Endothelial cell of umbilical vein (primary cell): ENCODE measurements around the gene ADIPOR2. TPM values are rescaled to one million over a fixed set of nuclear protein-coding genes. Genes with fewer than 3 reads are reported as not detected.

Source experiments
- BruUV-seq: library from RNA; stranded (reverse); fragments of 400-500 nt; replicated peaks from 2 replicates; lab custom pipeline; 2021; lab: Mats Ljungman, UMichigan
- CTCF ChIA-PET: fragments of 300-600, 350-600 bp; sonication (Branson Sonifier 250); formaldehyde crosslinking; loops from one replicate; lab custom pipeline; 2021; ENCODE audit warnings: antibody characterized with exemption, inconsistent platforms; lab: Charles Lee
- POLR2A ChIA-PET: fragments of 300-600, 350-600 bp; sonication (Branson Sonifier 250); formaldehyde crosslinking; loops from one replicate; lab custom pipeline; 2021; ENCODE audit warnings: antibody characterized with exemption, inconsistent platforms; lab: Charles Lee
- DNase-seq: peaks from one replicate; pipeline ENCODE4 v3.0.0-alpha.2; 2011; ENCODE audit warnings: low read depth, low spot score
- FAIRE-seq: peaks from 2 replicates; lab custom pipeline; 2011; peaks lifted over from hg19 to GRCh38; lab: Jason Lieb, UNC
- H2AFZ ChIP-seq: 2 replicates; pipeline ENCODE4 v1.6.0; 2012; ENCODE audit warnings: low read depth, low read length, control low read depth, inconsistent platforms
- H3K27ac ChIP-seq: 2 replicates; pipeline ENCODE4 v1.5.1; 2011; ENCODE audit warnings: low read depth, mild to moderate bottlenecking, control low read depth, low read length, moderate library complexity; ENCODE audit not compliant: insufficient read depth
- H3K27me3 ChIP-seq, 2 experiments: 2 replicates each; pipeline versions ENCODE4 v1.6.0 to v1.6.1; 2011; ENCODE audit warnings: low read length in 2 of 2, mixed read lengths in 1 of 2; ENCODE audit not compliant: control insufficient read depth in 2 of 2, insufficient read depth in 2 of 2
- H3K36me3 ChIP-seq, 2 experiments: 2 replicates in 1 of 2; 3 replicates in 1 of 2; pipeline ENCODE4 v1.5.1; 2011; ENCODE audit warnings: low read length in 2 of 2, mild to moderate bottlenecking in 1 of 2, moderate library complexity in 1 of 2; ENCODE audit not compliant: control insufficient read depth in 2 of 2, insufficient read depth in 2 of 2; ENCODE audit errors: extremely low read depth in 1 of 2
- H3K4me1 ChIP-seq: 3 replicates; pipeline ENCODE4 v1.5.1; 2011; ENCODE audit warnings: mild to moderate bottlenecking, low read length; ENCODE audit not compliant: control insufficient read depth, insufficient read depth; ENCODE audit errors: extremely low read depth
- H3K4me2 ChIP-seq: 2 replicates; pipeline ENCODE4 v1.6.1; 2011; ENCODE audit warnings: low read length, control low read depth, mixed read lengths; ENCODE audit not compliant: insufficient read depth
- H3K4me3 ChIP-seq, 3 experiments: fragments of 200-600 bp in 1 of 3; sonication (generic), shearing (Covaris generic) in 1 of 3; replicated peaks in 1 of 3; 2 replicates each; pipeline ENCODE4 v1.5.1; 2011 to 2016; ENCODE audit warnings: control low read depth in 3 of 3, low read length in 3 of 3, mild to moderate bottlenecking in 2 of 3, inconsistent platforms in 1 of 3, low read depth in 1 of 3, moderate library complexity in 1 of 3; ENCODE audit not compliant: insufficient read depth in 1 of 3
- H3K79me2 ChIP-seq: 2 replicates; pipeline ENCODE4 v1.6.0; 2012; ENCODE audit warnings: low read length, inconsistent platforms; ENCODE audit not compliant: control insufficient read depth, insufficient read depth
- H3K9ac ChIP-seq: replicated peaks from 2 replicates; pipeline ENCODE3; 2011; ENCODE audit warnings: low read length, control low read depth; ENCODE audit not compliant: insufficient read depth; ENCODE audit errors: extremely low read depth
- H3K9me1 ChIP-seq: replicated peaks from 3 replicates; pipeline ENCODE4 v1.6.0; 2011; ENCODE audit warnings: mild to moderate bottlenecking, low read length; ENCODE audit not compliant: control insufficient read depth, insufficient read depth; ENCODE audit errors: extremely low read depth
- H3K9me3 ChIP-seq: replicated peaks from 2 replicates; pipeline ENCODE4 v1.5.1; 2012; ENCODE audit warnings: low read length, inconsistent platforms; ENCODE audit not compliant: control insufficient read depth, insufficient read depth
- H4K20me1 ChIP-seq: replicated peaks from 2 replicates; pipeline ENCODE3; 2011; ENCODE audit warnings: mild to moderate bottlenecking, low read length; ENCODE audit not compliant: control insufficient read depth, insufficient read depth; ENCODE audit errors: extremely low read depth
- CTCF ChIP-seq, 2 donors: IDR thresholded peaks; 1 replicate in 1 of 2; 2 replicates in 1 of 2; pipeline ENCODE4 v1.5.1; 2011; ENCODE audit warnings: low read length in 2 of 2, mild to moderate bottlenecking in 2 of 2, moderate library complexity in 2 of 2, control low read depth in 1 of 2, inconsistent platforms in 1 of 2, low read depth in 1 of 2; ENCODE audit not compliant: insufficient read depth in 1 of 2; ENCODE audit errors: extremely low read depth in 1 of 2
- EZH2 ChIP-seq: IDR thresholded peaks from 2 replicates; pipeline ENCODE4 v1.6.1; 2012; ENCODE audit warnings: borderline replicate concordance, low read depth, mild to moderate bottlenecking, moderate library complexity, low read length, inconsistent platforms; ENCODE audit not compliant: severe bottlenecking
- FOS ChIP-seq: IDR thresholded peaks from 2 replicates; pipeline ENCODE4 v1.6.1; 2011; ENCODE audit warnings: mild to moderate bottlenecking, low read length, moderate library complexity, borderline replicate concordance; ENCODE audit not compliant: insufficient read depth
- GATA2 ChIP-seq: IDR thresholded peaks from 2 replicates; pipeline ENCODE4 v1.7.0; 2011; ENCODE audit warnings: low read depth, mild to moderate bottlenecking, moderate library complexity, mixed read lengths, low read length; ENCODE audit not compliant: insufficient read length, insufficient read depth
- JUN ChIP-seq: IDR thresholded peaks from 2 replicates; pipeline ENCODE4 v1.6.1; 2011; ENCODE audit warnings: borderline replicate concordance, low read depth; ENCODE audit not compliant: insufficient read length, insufficient read depth
- MAX ChIP-seq: IDR thresholded peaks from 2 replicates; pipeline ENCODE4 v1.6.1; 2011; ENCODE audit not compliant: insufficient read depth, insufficient read length
- MYC ChIP-seq: IDR thresholded peaks from one replicate; pipeline ENCODE4 v1.6.1; 2011; ENCODE audit warnings: mild to moderate bottlenecking, low read depth, low read length
- POLR2A ChIP-seq: IDR thresholded peaks from 2 replicates; pipeline ENCODE4 v1.6.1; 2012; ENCODE audit warnings: low read depth, mild to moderate bottlenecking, control low read depth, low read length
- POLR2AphosphoS5 ChIP-seq: IDR thresholded peaks from 2 replicates; pipeline ENCODE4 v1.6.1; 2012; ENCODE audit warnings: low read depth, mild to moderate bottlenecking, control low read depth, low read length, moderate library complexity; ENCODE audit not compliant: insufficient read depth
- dilution Hi-C: fragments of 300-500 bp; cut with MboI; formaldehyde crosslinking; loops from one replicate; pipeline ENCODE4 v1.15.0; 2019; ENCODE audit warnings: low sequenced_read_pairs; ENCODE audit not compliant: extremely low pct_ligation_motif_present
- intact Hi-C: fragments of 100-400 bp; cut with micrococcal nuclease; formaldehyde crosslinking; loops from one replicate; pipeline ENCODE4 v1.10.0; 2022
- polyA plus RNA-seq, 4 experiments: library from polyadenylated mRNA; depleted of rRNA in 3 of 4; stranded (reverse) in 3 of 4; unstranded in 1 of 4; fragments of >200 nt; gene quantifications; 2 replicates each; pipeline versions ENCODE4 v1.2.1 to v1.2.3, GENCODE V29; 2011 to 2012; ENCODE audit warnings: missing spikeins in 1 of 4
- total RNA-seq: library from RNA; stranded (reverse); gene quantifications from 2 replicates; pipeline ENCODE4 v1.2.3, GENCODE V29; 2021

The ADIPOR2 gene
- total and polyA plus RNA-seq, 2 donors (not counting 3 experiments of a cell fraction or from before 2014, with no cell fraction given) = 22.5 to 57.3 TPM

- H3K79me2 ChIP-seq = peaks cover 38% of the 10 kb centered on the region
- no peak for DNase-seq
- POLR2A ChIA-PET = no interaction called here
- no peak overlapping the region for H3K4me3 ChIP-seq
- no peak for FAIRE-seq
- H3K4me2 ChIP-seq = no peak overlapping the region
- H3K27me3 ChIP-seq = no peaks in the 10 kb centered on the region
- H4K20me1 ChIP-seq = peaks cover 2% of the 10 kb centered on the region
- peaks cover 6% of the 10 kb centered on the region for H3K4me1 ChIP-seq
- CTCF ChIA-PET = no interaction called here
- TF ChIP-seq MAX = no peak
- intact Hi-C loops (no loop called here), dilution Hi-C loops (no loop called here)
- peaks cover 0 to 2% of the 10 kb centered on the region in 2 experiments for H3K36me3 ChIP-seq
- BruUV-seq = no TSS peak
- no peak overlapping the region for H2AFZ ChIP-seq
- no peak overlapping the region for H3K9ac ChIP-seq
- no peak overlapping the region for H3K27ac ChIP-seq
- peaks cover 2% of the 10 kb centered on the region for H3K9me3 ChIP-seq
- no peaks in the 10 kb centered on the region for H3K9me1 ChIP-seq
Observed at GRCh38 chr12:1750300-1750699, 59.4 kb downstream of the ADIPOR2 start.

- ChIA-PET CTCF (interaction anchor here (1.0 kb wide), 1 partner anchor 10 kb away, joined by 3 read pairs; no protein-coding TSS in a partner anchor), POLR2A (no interaction called here)
- no peaks in the 10 kb centered on the region for H3K9me3 ChIP-seq
- H3K4me2 ChIP-seq = no peak overlapping the region
- no peak overlapping the region for H2AFZ ChIP-seq
- H4K20me1 ChIP-seq = peaks cover 4% of the 10 kb centered on the region
- H3K27me3 ChIP-seq = no peaks in the 10 kb centered on the region
- H3K9ac ChIP-seq = no peak overlapping the region
- H3K4me3 ChIP-seq = no peak overlapping the region
- dilution Hi-C loops = no loop called here
- H3K36me3 ChIP-seq = peaks cover 5% of the 10 kb centered on the region in 2 experiments
- no peak overlapping the region for H3K27ac ChIP-seq
- H3K9me1 ChIP-seq = no peaks in the 10 kb centered on the region
- no peak for FAIRE-seq
- intact Hi-C loops = no loop called here
- peaks cover 35% of the 10 kb centered on the region for H3K79me2 ChIP-seq
- TF ChIP-seq MYC = no peak
- no peak for TF ChIP-seq POLR2A
- TF ChIP-seq GATA2 = no peak
- TF ChIP-seq MAX = no peak
- no peak for TF ChIP-seq FOS
- no peak for TF ChIP-seq EZH2
- no peak for TF ChIP-seq POLR2AphosphoS5
- no peak for TF ChIP-seq CTCF (IDR thresholded peaks at IDR 0.05; ENCODE audit: extremely low read depth in 1 of 2, insufficient read depth in 1 of 2, low read depth in 1 of 2, low read length in 2 of 2)
- no peak for TF ChIP-seq JUN
- peaks cover 11% of the 10 kb centered on the region for H3K4me1 ChIP-seq
- BruUV-seq = no TSS peak
- no peak for DNase-seq
Observed at GRCh38 chr12:1758376-1758775, 67.5 kb downstream of the ADIPOR2 start.
